OCI-LY7 (cell line): ENCODE results near the gene ARL16. TPM values are rescaled to one million over a fixed set of nuclear protein-coding genes. Genes with fewer than 3 reads are reported as not detected.

Experiments used
- BruUV-seq: library from RNA; stranded (reverse); fragments of 400-500 nt; replicated peaks from 2 replicates; lab custom pipeline; 2021; lab: Mats Ljungman, UMichigan
- CTCF ChIA-PET: fragments of 300-600 bp; sonication (Branson Sonifier 250); formaldehyde crosslinking; loops from one replicate; lab custom pipeline; 2022; ENCODE audit warnings: antibody characterized with exemption; ENCODE audit not compliant: unreplicated experiment; lab: Charles Lee
- POLR2A ChIA-PET: fragments of 300-600 bp; sonication (Branson Sonifier 250); formaldehyde crosslinking; loops from one replicate; lab custom pipeline; 2022; ENCODE audit warnings: antibody characterized with exemption; lab: Charles Lee
- DNase-seq: peaks from one replicate; pipeline ENCODE4 v3.0.0-alpha.2; 2015; ENCODE audit warnings: low spot score
- H2AFZ ChIP-seq: fragments of 200-600 bp; sonication (generic), shearing (Covaris generic); 2 replicates; pipeline ENCODE4 v1.6.1; 2014; ENCODE audit warnings: mild to moderate bottlenecking, antibody characterized with exemption, low read length, moderate library complexity
- H3K27ac ChIP-seq: fragments of 200-600 bp; sonication (generic); 2 replicates; pipeline ENCODE4 v1.5.1; 2014; ENCODE audit warnings: mixed run types, low read depth, mild to moderate bottlenecking, moderate library complexity, low read length, inconsistent platforms; ENCODE audit not compliant: poor library complexity, severe bottlenecking
- H3K36me3 ChIP-seq: fragments of 200-600 bp; sonication (generic); 2 replicates; pipeline ENCODE4 v1.6.1; 2014; ENCODE audit warnings: mild to moderate bottlenecking, antibody characterized with exemption, low read length, moderate library complexity, mixed read lengths; ENCODE audit not compliant: insufficient read depth
- H3K4me1 ChIP-seq: fragments of 200-600 bp; sonication (generic); 2 replicates; pipeline ENCODE4 v1.5.1; 2014; ENCODE audit warnings: mild to moderate bottlenecking, low read length; ENCODE audit not compliant: insufficient read depth, poor library complexity, severe bottlenecking
- H3K4me2 ChIP-seq: fragments of 200-600 bp; sonication (generic); 2 replicates; pipeline ENCODE4 v1.6.1; 2014; ENCODE audit warnings: mild to moderate bottlenecking, low read length
- H3K4me3 ChIP-seq: fragments of 200-600 bp; sonication (generic); 2 replicates; pipeline ENCODE4 v1.5.1; 2014; ENCODE audit warnings: mild to moderate bottlenecking, low read depth, low read length; ENCODE audit not compliant: poor library complexity, severe bottlenecking
- H3K79me2 ChIP-seq: fragments of 200-600 bp; sonication (generic); 2 replicates; pipeline ENCODE4 v1.6.1; 2016; ENCODE audit warnings: low read depth, mild to moderate bottlenecking, low read length, moderate library complexity, mixed read lengths; ENCODE audit not compliant: insufficient read depth
- H3K9me2 ChIP-seq: fragments of 200-600 bp; sonication (generic); 2 replicates; pipeline ENCODE4 v1.6.1; 2016; ENCODE audit warnings: mild to moderate bottlenecking, low read length, mixed read lengths; ENCODE audit not compliant: insufficient read depth
- H3K9me3 ChIP-seq: fragments of 200-600 bp; sonication (generic); 2 replicates; pipeline ENCODE4 v1.6.1; 2014; ENCODE audit warnings: mild to moderate bottlenecking, mixed run types, low read length, mixed read lengths
- H4K20me1 ChIP-seq: fragments of 200-600 bp; sonication (generic); 2 replicates; pipeline ENCODE4 v1.6.1; 2014; ENCODE audit warnings: mild to moderate bottlenecking, antibody characterized with exemption, low read length, moderate library complexity, mixed read lengths; ENCODE audit not compliant: insufficient read depth
- CTCF ChIP-seq: fragments of 200-600 bp; sonication (generic); conservative IDR thresholded peaks from 2 replicates; pipeline ENCODE4 v1.5.1; 2014; ENCODE audit warnings: mild to moderate bottlenecking, antibody characterized with exemption, low read length, moderate library complexity, mixed read lengths
- EZH2phosphoT487 ChIP-seq: fragments of 200-600 bp; sonication (generic); IDR thresholded peaks from 2 replicates; pipeline ENCODE4 v1.6.1; 2018; ENCODE audit warnings: low read depth, borderline replicate concordance, mild to moderate bottlenecking, mixed run types, antibody characterized with exemption, low read length, moderate library complexity, mixed read lengths
- intact Hi-C: fragments of 100-400 bp; cut with micrococcal nuclease; formaldehyde crosslinking; loops from one replicate; pipeline ENCODE4 v1.10.0; 2022; ENCODE audit not compliant: unreplicated experiment
- total RNA-seq, 2 experiments: library from RNA; depleted of rRNA in 1 of 2; stranded (reverse); fragments of >200 nt in 1 of 2; shearing (Covaris generic) in 1 of 2; gene quantifications; 2 replicates each; pipeline ENCODE4 v1.2.3, GENCODE V29; 2014 to 2022

The ARL16 gene
- total RNA-seq, 2 experiments from 2014 or later, result 49.8 to 86.1 TPM

- TF ChIP-seq CTCF (no peak), EZH2phosphoT487 (no peak)
- H3K4me3 ChIP-seq, result no peak overlapping the region
- intact Hi-C loops, result no loop called here
- ChIA-PET CTCF (no interaction called here), POLR2A (no interaction called here)
- peaks cover 61% of the 10 kb centered on the region for H3K36me3 ChIP-seq
- BruUV-seq, result no TSS peak
- H3K9me3 ChIP-seq, result no peaks in the 10 kb centered on the region
- H3K79me2 ChIP-seq, result peaks cover 31% of the 10 kb centered on the region
- no peak for DNase-seq
- no peaks in the 10 kb centered on the region for H3K9me2 ChIP-seq
- H4K20me1 ChIP-seq, result no peaks in the 10 kb centered on the region; the same call in 1 of the 2 replicates
- H3K4me1 ChIP-seq, result peaks cover 34% of the 10 kb centered on the region
- H3K4me2 ChIP-seq, result no peak overlapping the region
- H3K27ac ChIP-seq, result no peak overlapping the region
- no peak overlapping the region for H2AFZ ChIP-seq
Observed at GRCh38 chr17:81708739-81709185, 25.2 kb upstream of the ARL16 start.

- ChIA-PET POLR2A (no interaction called here), CTCF (no interaction called here)
- Histone ChIP-seq H2AFZ (no peak overlapping the region), H3K36me3 (peaks cover 65% of the 10 kb centered on the region), H3K9me3 (no peaks in the 10 kb centered on the region), H3K9me2 (no peaks in the 10 kb centered on the region), H3K79me2 (peaks cover 31% of the 10 kb centered on the region), H3K4me3 (no peak overlapping the region), H3K4me1 (peaks cover 27% of the 10 kb centered on the region), H4K20me1 (no peaks in the 10 kb centered on the region; the same call in 1 of the 2 replicates), H3K4me2 (no peak overlapping the region), H3K27ac (no peak overlapping the region)
- BruUV-seq, result no TSS peak
- intact Hi-C loops, result no loop called here
- no peak for DNase-seq
- no peak for TF ChIP-seq CTCF
- TF ChIP-seq EZH2phosphoT487, result no peak
Observed at GRCh38 chr17:81707725-81708646, 24.4 kb upstream of the ARL16 start.
